Testis (tissue), 2 donors: ENCODE data around the gene TBCE.

Experiments used
- CTCF ChIP-seq, 3 experiments: fragments of 450-650 bp in 2 of 3; fragments of 200-600 bp in 1 of 3; sonication (generic) in 1 of 3; IDR thresholded peaks; one replicate each; pipeline ENCODE4 v1.5.1; 2016 to 2019; ENCODE audit warnings: antibody characterized with exemption in 3 of 3, mild to moderate bottlenecking in 2 of 3, moderate library complexity in 1 of 3
- POLR2A ChIP-seq: fragments of 450-650 bp; IDR thresholded peaks from one replicate; pipeline ENCODE4 v1.6.1; 2017; ENCODE audit warnings: antibody characterized with exemption, mild to moderate bottlenecking, moderate library complexity

GRCh38 chr1:235442788-235443429 is 75.7 kb downstream of the TBCE start:
- TF ChIP-seq CTCF (IDR thresholded peaks at IDR 0.05) (no peak), POLR2A (no peak)
